ENCODE data around the gene NFKB1.

GRCh38 chr4:102517753-102518152 lies 16.6 kb downstream of the NFKB1 start:
- TF ChIP-seq EP300 (IDR thresholded peaks at IDR 0.05): no peak
- TF ChIP-seq CTCF (IDR thresholded peaks at IDR 0.05): no peak
- TF ChIP-seq POLR2A (IDR thresholded peaks at IDR 0.05; ENCODE audit: low read depth): no peak

Measured in esophagus muscularis mucosa (tissue), 4 donors.